IPS-11a (cell line): ENCODE data around the gene UBASH3A.
A peak's percentile ranks its signal among the peaks of the same experiment; 100 is the strongest.

Source experiments
- H3K4me3 ChIP-seq: one replicate; pipeline ENCODE4 v1.5.1; 2013; ENCODE audit warnings: low read depth, low read length, control low read depth

The UBASH3A gene

DNA sequence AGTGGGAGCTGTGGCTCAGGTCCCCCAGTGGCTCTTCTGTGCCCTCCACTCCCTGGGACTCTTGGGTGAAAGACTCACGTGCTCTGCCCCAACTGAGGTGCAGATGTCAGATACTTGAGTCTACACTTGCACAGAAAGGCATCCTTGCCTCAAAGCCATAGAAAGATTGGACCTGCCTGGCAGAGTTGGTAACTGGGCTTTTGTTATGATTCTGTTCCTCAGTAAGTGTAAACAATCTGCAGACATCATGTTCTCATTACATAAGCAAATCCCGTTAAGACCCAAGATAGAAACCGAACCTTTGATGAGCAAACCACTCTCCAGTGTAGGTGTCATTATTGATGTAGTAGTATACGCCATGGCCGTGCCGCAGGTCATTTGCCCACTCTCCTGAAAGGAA lies 82.4 kb downstream of the UBASH3A start:
- H3K4me3 ChIP-seq: no peak overlapping the region

DNA sequence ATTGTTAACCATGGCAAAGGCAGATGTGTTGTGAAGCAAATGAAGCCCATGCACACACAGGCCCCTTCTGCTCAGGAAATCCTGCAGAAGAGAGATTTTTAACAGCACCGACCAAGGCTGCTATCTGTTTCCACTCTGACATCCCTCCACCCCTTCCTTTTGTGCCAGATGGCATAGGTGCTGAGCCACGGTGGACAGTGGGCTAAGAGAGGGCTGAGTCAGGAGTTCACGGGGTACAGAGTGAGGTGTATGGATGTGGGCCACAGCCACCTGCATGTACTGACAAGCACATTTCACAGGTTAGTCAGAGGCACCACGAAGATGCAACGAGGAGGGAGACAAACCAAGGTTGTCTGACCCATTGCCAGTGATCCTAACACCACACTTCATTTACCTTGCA lies 82.8 kb downstream of the UBASH3A start:
- H3K4me3 ChIP-seq: no peak overlapping the region

DNA sequence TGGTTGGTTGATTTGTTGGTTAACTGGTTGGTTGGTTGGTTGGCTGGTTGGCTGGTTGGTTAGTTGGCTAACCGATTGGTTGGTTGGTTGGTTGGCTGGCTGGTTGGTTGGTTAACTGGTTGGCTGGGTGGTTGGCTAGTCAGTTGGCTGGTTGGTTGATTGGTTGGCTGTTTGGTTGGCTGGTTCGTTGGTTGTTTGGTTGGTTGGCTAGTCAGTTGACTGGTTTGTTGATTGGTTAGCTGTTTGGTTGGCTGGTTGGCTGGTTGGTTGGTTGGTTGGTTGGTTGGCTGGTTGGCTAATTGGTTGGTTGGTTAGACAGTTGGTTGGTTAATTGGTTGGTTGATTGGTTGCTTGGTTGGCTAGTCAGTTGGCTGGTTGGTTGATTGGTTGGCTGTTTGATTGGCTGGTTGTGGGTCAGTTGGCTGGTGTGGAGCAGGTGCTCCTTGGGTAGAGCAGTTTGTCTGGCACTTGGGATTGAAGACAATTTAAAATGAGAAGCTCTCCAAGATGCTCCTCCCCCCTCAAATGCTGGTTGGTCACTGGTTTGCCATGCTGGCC lies 85.4 kb downstream of the UBASH3A start:
- H3K4me3 ChIP-seq: no peak overlapping the region

DNA sequence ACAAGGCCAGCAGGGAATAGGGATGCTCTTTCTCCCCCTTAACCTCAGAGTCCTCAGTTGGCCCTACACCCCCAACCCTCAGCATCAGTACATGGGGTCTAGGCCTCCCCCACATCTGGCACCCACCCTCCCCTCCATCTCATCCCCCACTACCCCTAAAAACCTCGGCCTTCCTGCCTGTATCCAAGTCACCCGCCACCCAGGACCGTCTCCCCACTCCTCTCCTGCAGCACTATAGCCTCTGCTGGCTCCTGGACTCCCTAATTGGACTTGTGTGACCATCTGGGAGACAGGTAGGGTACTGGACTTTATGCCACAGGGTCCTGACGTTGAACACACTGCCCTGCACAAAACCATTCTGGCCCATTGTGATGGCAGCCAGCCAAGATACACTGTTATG lies 86.3 kb downstream of the UBASH3A start:
- H3K4me3 ChIP-seq: no peak overlapping the region

DNA sequence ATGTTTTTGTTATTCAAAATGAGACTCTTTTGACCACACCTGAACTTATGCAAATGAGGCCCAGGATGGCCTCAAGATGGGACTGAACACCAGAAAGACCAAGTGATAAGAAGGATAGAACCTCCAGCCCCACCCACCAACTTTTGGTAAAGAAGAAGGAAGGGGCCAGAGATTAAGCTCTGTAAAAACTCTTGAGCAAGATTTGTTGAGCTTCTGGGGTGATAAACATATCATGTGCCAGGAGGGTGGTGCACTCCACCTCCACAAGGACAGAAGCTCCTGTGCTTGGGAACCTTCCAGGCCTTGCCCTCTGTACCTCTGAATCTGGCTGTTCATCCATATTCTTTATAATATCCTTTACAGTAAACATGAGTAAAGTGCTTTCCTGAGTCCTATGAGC lies 87.0 kb downstream of the UBASH3A start:
- no peak overlapping the region for H3K4me3 ChIP-seq

DNA sequence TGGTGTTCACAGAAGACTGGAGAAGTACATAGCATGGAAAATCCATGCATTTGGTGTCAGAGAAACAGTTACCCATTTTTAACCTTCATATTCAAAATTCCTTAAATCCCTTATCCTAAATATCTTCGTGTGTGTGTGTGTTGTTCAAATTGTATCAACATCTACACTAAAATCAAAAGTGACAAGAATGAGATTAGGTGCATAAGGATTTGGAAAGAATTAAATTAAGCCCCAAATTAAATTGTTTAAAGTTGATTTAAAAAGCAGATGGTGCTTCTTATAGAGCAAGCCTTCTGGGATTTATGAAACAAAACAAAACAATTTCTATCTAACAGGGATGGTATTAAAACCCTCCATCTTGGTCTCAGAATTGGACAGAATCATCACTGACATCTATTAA lies 87.6 kb downstream of the UBASH3A start:
- no peak overlapping the region for H3K4me3 ChIP-seq

DNA sequence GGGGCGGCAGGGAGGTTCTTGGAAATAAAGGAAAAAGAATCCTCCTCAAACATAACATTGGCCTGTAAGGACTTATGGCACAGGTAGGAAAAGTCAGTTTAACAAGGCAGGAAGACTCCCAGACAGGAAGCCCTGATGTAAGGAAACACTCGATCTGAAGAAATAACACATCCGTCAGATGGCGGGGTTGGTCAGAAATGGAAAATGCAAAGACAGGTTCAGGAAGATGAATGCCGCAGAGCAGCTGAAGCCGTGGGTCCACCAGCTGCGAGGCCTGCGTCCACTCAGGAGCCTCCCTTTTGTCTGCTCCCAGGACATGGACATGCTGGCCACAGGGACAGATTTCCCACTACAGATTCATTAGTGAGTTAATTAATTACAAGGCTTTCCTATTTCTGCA lies 88.5 kb downstream of the UBASH3A start:
- no peak overlapping the region for H3K4me3 ChIP-seq

DNA sequence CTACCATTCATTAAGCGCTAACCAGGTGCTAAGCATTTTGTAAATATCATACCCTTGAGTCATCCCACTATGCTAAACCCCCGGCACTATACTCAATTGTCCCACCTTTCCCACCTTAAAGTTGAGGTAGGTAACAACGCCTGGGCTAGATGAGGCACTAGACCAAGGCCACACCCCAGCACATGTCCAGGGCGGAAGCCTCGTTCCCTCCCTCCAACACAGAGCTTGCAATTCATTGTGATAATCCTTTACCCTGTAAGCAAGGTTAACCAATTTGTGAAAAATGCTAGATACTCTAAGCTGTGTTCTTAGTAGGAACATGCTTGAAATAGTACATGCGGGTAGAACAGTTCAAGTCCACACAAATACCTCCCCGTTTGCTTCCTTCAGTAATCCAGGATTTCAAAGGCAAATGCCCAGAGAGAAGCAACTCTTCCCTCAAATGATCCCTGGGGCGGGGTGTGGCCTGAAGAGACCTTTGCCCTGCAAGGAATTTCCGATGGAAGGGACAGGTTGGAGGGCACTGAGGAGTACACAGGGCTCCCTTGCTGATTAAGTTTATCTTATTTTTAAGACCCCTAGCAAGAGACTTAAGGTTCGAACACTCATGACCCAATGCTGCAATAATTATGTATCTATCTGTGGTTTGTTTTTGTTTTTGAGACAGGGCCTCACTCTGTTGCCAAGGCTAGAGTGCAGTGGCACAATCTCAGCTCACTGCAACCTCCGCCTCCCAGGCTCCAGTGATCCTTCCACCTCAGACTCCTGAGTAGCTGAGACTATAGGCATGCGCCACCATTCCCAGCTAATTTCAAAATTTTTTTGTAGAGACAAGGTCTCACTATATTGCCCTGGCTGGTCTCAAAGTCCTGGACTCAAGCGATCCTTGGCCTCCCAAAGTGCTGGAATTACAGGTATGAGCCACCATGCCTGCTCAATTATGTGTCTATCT lies 89.7 kb downstream of the UBASH3A start:
- no peak overlapping the region for H3K4me3 ChIP-seq

DNA sequence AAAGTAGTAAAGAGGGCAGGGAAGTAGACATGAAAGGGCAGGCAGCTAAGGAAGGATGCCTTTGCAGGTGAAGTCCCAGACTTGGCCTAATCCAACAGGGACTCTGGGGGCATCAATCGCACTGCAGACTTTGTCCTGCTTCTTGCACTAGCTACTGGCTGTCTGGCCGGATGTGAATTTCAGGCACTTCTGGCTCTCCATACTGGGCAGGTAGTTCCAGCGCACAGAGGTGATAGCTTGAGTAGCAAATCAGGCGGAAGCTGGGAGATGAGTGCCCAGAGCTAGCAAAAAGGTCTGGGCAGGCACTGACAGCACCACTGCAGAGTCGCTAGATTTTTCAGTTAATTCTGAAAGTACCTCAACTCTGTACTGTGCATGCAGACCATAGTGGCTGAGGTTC lies 91.3 kb downstream of the UBASH3A start:
- no peak overlapping the region for H3K4me3 ChIP-seq

DNA sequence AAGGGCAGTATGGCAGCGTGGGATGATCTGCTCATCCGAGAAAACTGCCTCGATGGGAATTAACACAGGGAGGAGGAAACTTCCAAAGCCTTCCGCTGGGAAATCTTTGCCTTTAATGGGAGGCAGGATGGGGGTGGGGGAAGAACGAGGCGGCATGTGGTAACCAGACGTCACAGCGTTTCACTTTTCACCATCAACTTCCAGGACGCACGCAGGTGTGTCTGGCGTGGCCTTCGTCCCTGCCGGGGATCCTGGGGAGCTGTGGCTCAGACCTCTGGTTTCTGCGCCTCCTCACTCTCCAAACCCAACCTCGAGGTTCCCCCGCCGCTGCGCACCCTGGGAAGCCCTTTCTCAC lies 92.0 kb downstream of the UBASH3A start:
- peak overlapping the region; percentile 69 for H3K4me3 ChIP-seq

DNA sequence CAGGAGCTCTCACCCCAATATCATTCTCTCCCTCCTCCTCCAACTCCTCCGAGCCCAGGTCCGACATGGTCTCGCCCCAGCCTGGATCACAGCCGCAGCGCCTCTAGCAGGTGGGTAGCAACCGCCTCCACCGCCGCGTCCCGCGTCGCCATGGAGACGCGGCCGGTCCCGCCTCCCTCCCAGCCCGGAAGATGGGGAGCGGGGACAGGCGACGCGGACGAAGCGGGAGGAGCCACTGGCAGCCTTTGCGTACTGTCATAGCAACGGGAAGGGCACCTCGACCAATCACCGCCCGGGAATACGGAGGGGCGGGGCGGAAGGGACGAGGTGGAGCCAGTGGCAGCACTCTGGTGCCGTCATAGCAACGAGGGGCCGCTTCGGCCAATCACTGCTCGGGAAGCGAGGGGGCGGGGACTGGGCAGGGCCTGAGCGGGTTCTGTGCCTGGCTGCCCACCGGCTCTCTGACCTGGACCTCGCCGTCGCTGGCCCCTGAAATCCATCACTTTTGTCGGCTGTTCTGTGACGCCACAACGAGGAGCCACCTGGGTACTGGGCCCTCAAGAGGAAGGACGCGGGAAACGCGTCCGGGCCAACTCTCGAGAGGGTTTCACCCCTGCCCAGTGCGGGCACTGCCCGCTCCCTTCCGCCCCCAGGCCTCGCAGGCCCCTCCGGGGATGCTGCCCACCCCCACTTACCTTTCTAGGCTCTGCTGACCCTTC lies 92.6 kb downstream of the UBASH3A start, which contains the start of gene RSPH1:
RSPH1 (minus strand) TSS at position 105 of the 719 bp plus-strand sequence; CDS start at position 67, 38 bp downstream.
- H3K4me3 ChIP-seq: peak within 1 kb of the TSS; percentile 70

DNA sequence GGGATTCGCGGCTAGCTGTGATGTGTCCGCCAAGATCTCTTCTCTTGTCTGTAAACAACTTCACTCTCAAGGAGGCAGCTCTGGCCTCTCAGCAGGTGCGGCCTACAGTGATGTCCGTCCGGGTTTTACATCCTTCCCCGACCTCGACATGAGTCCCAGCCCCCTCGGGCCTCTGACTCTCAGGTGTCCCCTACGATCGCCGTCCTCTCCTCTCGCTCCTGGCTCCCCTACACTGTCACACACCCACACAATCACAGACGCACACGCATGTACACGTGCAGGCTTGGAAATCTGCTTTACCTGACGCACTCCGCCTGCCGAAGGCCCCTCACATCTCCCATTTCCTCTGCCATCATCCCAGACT lies 93.1 kb downstream of the UBASH3A start:
- H3K4me3 ChIP-seq: peak overlapping the region; percentile 70
